Activated CD8-positive, alpha-beta memory T cell treated with anti-CD3 and anti-CD28 coated beads, Interleukin-2, amount 50 U/mL, for 4 hours (primary cell): ENCODE data around the gene USP3.
"Not testable (repeated sequence)": the region's sequence is repeated elsewhere in the genome, so short reads cannot be mapped to it uniquely, and the experiment has no call there.

Experiments used
- DNase-seq: peaks from one replicate; pipeline ENCODE4 v3.0.0-alpha.2; 2020

USP3 gene

GRCh38 chr15:63476229-63476632 is 28.2 kb upstream of the USP3 start:
- DNase-seq = no peak

DNA sequence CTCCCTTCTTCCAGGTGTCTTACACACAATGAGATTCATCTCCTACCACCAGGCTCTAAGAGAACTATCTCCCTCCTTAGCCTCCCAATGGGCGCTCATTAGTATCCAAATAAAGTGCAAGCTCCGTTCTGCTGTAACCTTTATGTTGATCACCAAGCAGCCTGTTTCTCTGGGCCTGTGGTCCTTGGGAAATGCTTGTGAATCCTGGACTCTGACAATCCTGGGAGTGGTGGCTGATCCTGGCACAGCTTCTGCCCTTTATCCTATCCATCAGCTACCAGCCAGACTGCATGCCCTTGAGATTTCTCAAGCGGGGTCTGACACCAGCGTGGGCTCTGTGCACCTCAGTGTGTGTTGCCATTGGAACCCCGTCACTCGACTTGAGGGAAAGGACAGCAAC is 26.1 kb upstream of the USP3 start:
- no peak for DNase-seq

- no peak for DNase-seq
These were observed 24.0 kb upstream of the USP3 start for GRCh38 chr15:63480441-63480821.

DNA sequence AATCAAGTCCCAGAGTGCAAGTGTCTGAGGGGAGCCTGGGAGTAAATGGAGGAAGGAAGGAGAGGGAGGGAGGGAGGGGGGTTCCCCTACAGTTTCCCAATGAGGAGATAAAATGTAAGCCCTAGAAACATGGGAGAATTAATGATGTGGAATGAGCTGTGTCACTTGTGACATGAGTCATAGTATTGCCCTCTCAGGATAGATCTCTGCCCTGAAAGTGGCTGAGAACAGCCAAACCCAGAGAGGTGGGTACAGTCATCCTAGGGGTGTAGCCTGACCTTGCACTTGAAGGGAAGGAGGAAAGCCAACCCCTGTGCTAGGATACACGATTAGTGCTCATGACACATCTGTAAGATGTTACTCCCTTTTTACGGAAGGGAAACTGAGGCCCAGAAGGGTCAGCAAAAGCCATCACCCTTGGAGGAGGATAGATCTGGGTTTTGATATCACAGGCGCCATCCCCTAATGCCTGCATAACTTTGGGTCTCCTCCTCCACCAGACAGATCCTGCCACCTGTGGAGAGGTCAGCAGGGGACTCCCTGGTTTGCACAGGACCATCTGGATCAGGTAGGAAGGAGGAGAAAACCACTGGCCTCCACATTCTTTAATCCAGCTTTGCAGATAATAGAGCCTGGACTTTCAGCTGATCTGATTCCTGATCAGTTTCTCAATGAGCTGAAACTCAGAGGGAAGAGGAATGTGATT is 23.1 kb upstream of the USP3 start:
- DNase-seq = no peak

GRCh38 chr15:63482874-63483323 is 21.5 kb upstream of the USP3 start:
- DNase-seq = no peak

GRCh38 chr15:63483521-63484371 is 20.6 kb upstream of the USP3 start:
- DNase-seq = no peak

- no peak for DNase-seq
These were observed 19.8 kb upstream of the USP3 start for GRCh38 chr15:63484433-63485186.

DNA sequence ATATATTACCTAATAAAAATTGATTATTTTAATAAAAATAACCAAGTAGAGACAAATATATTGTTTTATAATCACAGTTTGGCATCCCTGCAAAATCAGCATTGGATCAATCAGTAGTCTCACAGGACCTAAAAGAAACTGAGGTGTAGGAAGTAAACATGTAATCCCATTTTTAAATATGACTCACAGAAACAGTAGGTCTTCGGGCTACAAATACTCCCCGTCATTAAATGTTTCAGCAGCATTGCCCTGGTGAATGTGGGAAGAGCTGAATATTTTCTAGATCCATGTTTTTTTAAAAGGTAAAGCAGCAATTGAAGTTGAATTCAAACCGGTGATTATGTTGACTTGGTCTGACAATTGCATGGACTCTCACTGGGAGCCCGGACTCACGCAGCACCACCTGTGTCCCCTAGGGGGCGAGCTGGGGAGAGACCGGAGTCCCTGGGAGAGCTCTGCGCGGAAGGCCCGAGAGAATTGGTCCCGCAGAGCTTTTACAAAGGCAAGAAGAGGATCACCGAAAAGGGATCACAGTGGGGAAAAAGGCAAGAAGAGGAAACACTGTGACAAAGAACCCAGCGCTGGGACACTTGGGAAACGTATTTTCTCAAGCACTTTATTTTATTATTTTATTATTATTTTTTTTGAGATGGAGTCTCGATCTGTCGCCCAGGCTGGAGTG is 17.2 kb upstream of the USP3 start:
- peak; percentile 91 for DNase-seq

DNA sequence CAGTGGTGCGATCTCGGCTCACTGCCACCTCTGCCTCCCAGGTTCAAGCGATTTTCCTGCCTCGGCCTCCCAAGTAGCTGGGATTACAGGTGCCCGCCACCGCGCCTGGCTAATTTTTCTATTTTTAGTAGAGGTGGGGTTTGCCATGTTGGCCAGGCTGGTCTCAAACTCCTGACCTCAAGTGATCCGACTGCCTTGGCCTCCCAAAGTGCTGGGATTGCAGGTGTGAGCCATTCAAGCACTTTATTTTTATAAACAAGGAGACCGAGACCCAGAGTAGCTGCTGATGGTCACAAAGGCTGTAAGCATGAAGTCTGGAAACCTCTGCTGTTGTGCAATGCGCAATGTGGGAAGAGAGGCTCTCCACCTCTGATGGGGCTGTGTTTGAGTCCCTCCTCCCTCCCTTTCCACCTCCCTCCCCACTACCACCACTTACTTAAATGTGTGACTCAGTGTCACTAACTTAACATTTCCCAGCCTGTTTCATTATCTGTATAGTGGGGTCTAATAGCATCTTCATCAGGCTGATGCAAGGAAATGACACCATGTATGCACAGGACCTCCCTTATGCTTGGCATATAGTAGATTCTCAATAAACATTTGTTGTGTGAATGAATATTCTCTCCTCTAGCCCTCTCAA is 16.5 kb upstream of the USP3 start:
- not testable (repeated sequence) for DNase-seq

DNA sequence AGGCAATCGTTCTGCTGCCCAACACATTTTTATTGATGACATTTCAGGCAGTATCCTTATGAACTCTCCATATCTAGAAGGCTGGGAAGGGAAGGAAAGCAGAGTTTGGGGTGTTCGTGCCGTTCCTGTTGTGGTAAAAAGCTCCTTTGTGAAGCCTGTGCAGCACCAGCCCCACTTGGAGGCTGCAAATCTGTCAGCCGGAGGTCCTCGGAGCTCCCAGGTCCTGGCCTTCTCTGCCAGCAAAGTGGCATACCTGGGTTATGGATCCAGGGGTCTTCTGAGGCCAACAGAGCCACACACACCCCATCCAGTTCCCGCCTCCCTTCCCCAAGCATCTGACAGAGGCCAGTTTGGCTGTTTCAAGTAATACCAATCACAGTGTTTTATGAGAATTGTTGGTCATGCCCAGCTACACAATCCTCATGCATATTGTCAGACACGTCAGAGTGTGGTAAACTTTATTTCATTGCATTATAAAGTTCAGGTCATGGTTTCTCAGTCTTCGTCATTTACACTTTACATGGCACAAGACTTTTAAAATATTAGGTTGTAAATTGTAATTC is 15.9 kb upstream of the USP3 start:
- DNase-seq = no peak

- no peak for DNase-seq
These were observed 15.0 kb upstream of the USP3 start for GRCh38 chr15:63489352-63489751.

- DNase-seq = no peak
These were observed 13.9 kb upstream of the USP3 start for GRCh38 chr15:63490345-63491034.

GRCh38 chr15:63491116-63491827 is 13.1 kb upstream of the USP3 start:
- no peak for DNase-seq

GRCh38 chr15:63491979-63492378 is 12.4 kb upstream of the USP3 start:
- DNase-seq = no peak

GRCh38 chr15:63492541-63493077 is 11.8 kb upstream of the USP3 start:
- DNase-seq = no peak

DNA sequence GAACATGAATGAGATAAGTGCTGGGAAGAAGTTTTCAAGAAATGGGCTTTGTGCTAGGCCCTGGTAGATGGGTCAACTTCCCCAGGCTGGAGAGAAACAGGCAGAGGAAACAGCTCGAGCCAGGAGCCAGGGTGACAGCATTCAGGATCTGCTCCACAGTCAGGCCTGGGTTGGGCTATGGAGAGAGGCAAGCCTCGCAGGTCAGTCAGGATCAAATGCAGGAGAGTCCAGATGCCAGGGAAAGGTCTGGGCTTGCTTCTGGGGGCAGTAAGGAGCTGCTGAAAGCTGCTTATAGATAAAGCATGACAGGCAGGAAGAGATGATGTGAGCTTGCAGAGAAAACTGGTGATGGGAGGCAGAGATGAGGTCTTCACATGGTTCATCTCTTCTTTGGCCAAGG is 11.0 kb upstream of the USP3 start:
- DNase-seq = no peak

GRCh38 chr15:63494408-63494807 is 10.0 kb upstream of the USP3 start:
- DNase-seq = no peak

GRCh38 chr15:63495343-63495742 is 9.1 kb upstream of the USP3 start:
- DNase-seq = no peak

DNA sequence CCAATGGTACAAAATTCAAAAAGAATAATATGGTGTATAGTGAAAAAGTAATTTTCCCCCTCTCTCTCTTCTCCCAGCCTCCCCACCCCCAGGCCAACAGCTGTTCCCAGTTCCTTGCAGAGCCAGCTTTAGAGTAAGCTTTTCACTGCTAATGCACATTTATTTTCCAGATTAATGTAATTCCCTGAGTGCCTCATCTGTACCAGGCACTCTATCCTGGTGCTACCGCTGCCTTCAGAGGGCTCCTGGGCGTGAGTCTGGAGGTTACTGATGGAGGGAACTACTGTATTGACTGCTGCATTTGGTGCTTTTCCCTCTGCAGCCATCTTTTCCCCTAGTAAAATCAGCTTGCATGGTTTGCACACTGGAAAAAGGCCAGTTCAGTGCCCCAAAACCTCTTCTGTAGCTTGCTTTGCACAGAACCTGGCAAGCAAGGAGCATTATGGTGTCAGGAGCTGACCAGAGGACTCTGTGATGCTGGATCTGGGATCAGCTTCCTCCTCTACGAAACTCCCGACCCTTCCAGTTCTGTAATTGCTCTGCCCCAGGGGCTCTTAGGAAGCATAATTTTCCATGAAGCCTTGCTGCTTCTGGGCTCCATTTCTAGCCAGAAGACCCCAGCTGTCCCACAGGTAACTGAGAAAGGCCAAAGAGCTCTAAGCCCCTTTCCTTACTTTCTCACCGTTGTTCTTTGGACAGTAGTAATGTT is 8.5 kb upstream of the USP3 start:
- no peak for DNase-seq
